CD4-positive, alpha-beta T cell treated with Interleukin-6 at 100 ng/mL for 8 hours (primary cell): Measurements from ENCODE around the gene TAS2R14.

Experiments used
- DNase-seq: peaks from one replicate; pipeline ENCODE4 v3.0.0-alpha.2; 2020; ENCODE audit warnings: mixed read lengths, low spot score

TAS2R14 gene

DNA sequence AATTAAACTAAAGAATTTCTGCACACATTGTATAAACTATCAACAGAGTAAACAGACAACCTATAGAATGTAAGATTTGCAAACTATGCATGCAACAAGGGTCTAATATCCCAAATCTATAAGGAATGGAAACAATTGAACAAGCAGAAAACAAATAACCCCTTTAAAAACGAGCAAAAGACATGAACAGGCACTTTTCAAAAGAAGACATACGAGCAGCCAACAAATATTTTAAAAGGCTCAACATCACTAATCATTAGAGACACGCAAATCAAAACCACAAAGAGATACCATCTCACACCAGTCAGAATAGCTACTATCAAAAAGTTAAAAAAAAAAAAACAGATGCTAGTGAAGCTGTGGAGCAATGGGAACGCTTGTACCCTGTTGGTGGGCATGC, 34.4 kb downstream of the TAS2R14 start:
- DNase-seq = no peak

- no peak for DNase-seq
Measured at GRCh38 chr12:10901427-10901826, 37.6 kb downstream of the TAS2R14 start.

DNA sequence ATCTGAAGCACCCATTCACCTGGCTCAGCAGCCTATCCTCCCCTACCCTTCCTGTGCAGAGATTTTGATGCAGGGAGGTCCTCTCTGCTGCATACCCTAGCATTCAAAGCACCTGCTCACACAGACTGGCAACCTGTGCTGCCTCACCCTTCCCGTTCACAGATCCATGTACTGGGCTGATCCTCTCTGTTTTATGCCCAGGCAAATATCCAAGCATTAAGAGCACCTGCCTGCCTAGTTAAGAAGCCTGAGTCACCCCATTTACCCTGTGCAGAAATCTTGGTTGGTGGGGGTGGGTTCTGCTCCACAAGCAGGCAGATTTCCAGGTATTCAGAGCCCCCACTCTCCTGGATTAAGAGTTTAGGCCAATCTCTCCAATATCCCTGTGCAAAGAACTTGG, 38.1 kb downstream of the TAS2R14 start:
- DNase-seq = no peak

DNA sequence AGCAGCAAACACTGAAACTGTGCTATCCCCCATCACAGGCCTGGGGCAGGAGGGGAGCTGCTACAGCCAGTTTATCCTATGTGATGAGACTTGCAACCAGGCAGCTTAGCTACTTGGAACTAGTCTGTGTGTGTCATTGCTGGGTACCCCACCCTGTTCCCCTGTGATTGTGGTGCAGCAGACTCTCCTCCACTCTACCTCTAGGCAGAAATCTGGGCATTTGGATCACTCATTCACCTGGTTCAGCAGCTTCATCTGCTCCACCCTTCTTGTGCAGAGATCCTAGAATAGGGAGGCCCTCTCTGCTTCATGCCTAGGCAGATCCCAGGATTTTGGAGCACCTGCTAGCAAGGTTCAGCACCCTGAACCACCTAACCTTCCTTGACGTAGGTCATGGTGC, 38.5 kb downstream of the TAS2R14 start:
- DNase-seq = no peak

- no peak for DNase-seq
Measured at GRCh38 chr12:10896854-10897253, 42.2 kb downstream of the TAS2R14 start.

GRCh38 chr12:10891937-10892336, 47.1 kb downstream of the TAS2R14 start:
- DNase-seq = no peak

- no peak for DNase-seq
Measured at GRCh38 chr12:10889226-10889625, 49.8 kb downstream of the TAS2R14 start.
